ENCODE data around the gene AGO3. TPM values are rescaled to one million over a fixed set of nuclear protein-coding genes. Genes with fewer than 3 reads are reported as not detected.

The AGO3 gene
- total and polyA plus RNA-seq, 10 of the 15 experiments (the other 5 are each of a cell fraction or from before 2014, with no cell fraction given) = 3.9 to 35.2 (median 12.5) TPM

DNA sequence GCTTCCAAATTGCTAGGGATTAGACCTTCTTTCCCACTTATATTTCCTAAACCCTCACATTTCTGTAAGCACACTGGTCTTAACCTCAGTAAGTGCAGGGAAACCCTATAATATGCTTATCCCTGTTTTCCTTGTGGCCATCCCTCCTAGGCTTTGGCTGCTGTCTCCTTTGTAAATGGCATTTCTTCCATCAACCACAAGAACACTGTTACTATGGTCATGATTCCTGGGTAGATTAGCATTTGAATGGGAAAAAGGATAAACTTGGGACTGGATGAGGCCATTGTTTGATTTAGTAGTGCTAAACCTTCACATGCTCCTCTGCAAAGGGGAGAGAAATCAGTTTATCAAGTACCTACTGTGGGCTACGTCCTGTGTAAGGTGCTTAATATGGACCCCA is 16.2 kb upstream of the AGO3 start:
- no peak for TF ChIP-seq ETV6 (conservative IDR thresholded peaks at IDR 0.05 in 1 of 2, IDR thresholded peaks at IDR 0.05 in 1 of 2; ENCODE audit: borderline replicate concordance in 1 of 2, low read depth in 1 of 2)
- no peak for TF ChIP-seq ASH2L (IDR thresholded peaks at IDR 0.05; ENCODE audit: borderline replicate concordance, low read depth)
- no peak for TF ChIP-seq FOXM1 (IDR thresholded peaks at IDR 0.05; ENCODE audit: low read depth, low read length)
- no peak for TF ChIP-seq RCOR1 (conservative IDR thresholded peaks at IDR 0.05; ENCODE audit: low read depth, low read length)
- no peak for TF ChIP-seq TBL1XR1 (IDR thresholded peaks at IDR 0.05; ENCODE audit: low read depth, low read length)
- no peak for TF ChIP-seq IRF3 (IDR thresholded peaks at IDR 0.05)
- no peak for TF ChIP-seq MXI1 (IDR thresholded peaks at IDR 0.05; ENCODE audit: low read depth, low read length)
- TF ChIP-seq SREBF1 (IDR thresholded peaks at IDR 0.05; ENCODE audit: low read length) = no peak
- TF ChIP-seq, protein P1, sequence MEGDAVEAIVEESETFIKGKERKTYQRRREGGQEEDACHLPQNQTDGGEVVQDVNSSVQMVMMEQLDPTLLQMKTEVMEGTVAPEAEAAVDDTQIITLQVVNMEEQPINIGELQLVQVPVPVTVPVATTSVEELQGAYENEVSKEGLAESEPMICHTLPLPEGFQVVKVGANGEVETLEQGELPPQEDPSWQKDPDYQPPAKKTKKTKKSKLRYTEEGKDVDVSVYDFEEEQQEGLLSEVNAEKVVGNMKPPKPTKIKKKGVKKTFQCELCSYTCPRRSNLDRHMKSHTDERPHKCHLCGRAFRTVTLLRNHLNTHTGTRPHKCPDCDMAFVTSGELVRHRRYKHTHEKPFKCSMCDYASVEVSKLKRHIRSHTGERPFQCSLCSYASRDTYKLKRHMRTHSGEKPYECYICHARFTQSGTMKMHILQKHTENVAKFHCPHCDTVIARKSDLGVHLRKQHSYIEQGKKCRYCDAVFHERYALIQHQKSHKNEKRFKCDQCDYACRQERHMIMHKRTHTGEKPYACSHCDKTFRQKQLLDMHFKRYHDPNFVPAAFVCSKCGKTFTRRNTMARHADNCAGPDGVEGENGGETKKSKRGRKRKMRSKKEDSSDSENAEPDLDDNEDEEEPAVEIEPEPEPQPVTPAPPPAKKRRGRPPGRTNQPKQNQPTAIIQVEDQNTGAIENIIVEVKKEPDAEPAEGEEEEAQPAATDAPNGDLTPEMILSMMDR (IDR thresholded peaks at IDR 0.05 in 2 of 3, conservative IDR thresholded peaks at IDR 0.05 in 1 of 3; ENCODE audit: control insufficient read depth in 2 of 3, extremely low read depth in 1 of 3, insufficient read depth in 1 of 3, low read depth in 3 of 3, low read length in 3 of 3) = no peak
- TF ChIP-seq, protein P2, sequence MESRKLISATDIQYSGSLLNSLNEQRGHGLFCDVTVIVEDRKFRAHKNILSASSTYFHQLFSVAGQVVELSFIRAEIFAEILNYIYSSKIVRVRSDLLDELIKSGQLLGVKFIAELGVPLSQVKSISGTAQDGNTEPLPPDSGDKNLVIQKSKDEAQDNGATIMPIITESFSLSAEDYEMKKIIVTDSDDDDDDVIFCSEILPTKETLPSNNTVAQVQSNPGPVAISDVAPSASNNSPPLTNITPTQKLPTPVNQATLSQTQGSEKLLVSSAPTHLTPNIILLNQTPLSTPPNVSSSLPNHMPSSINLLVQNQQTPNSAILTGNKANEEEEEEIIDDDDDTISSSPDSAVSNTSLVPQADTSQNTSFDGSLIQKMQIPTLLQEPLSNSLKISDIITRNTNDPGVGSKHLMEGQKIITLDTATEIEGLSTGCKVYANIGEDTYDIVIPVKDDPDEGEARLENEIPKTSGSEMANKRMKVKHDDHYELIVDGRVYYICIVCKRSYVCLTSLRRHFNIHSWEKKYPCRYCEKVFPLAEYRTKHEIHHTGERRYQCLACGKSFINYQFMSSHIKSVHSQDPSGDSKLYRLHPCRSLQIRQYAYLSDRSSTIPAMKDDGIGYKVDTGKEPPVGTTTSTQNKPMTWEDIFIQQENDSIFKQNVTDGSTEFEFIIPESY (IDR thresholded peaks at IDR 0.05) = no peak
- no peak for TF ChIP-seq SREBF2 (IDR thresholded peaks at IDR 0.05; ENCODE audit: low read length)
- no peak for TF ChIP-seq STAT3 (IDR thresholded peaks at IDR 0.05; ENCODE audit: low read depth, low read length)
- TF ChIP-seq, protein P3, sequence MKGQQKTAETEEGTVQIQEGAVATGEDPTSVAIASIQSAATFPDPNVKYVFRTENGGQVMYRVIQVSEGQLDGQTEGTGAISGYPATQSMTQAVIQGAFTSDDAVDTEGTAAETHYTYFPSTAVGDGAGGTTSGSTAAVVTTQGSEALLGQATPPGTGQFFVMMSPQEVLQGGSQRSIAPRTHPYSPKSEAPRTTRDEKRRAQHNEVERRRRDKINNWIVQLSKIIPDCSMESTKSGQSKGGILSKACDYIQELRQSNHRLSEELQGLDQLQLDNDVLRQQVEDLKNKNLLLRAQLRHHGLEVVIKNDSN (IDR thresholded peaks at IDR 0.05; ENCODE audit: borderline replicate concordance, extremely low read length, insufficient read depth, low read depth, low read length) = no peak
- TF ChIP-seq ATF7 (IDR thresholded peaks at IDR 0.05; ENCODE audit: low read depth) = no peak
- TF ChIP-seq NKRF (conservative IDR thresholded peaks at IDR 0.05) = no peak
- no peaks in the 10 kb centered on the region for H3K79me2 ChIP-seq (ENCODE audit: control insufficient read depth, insufficient read depth, low read length)
- ATAC-seq = no peak
- H3K27ac ChIP-seq (ENCODE audit: control insufficient read depth, insufficient read depth) = no peak overlapping the region
- no TSS peak for BruUV-seq (replicated peaks)
- H3K4me3 ChIP-seq = no peak overlapping the region
- 86% methylated on average over 1 of the region's 1 CpG for WGBS (ENCODE audit: insufficient coverage, insufficient replicate concordance, low lambda C conversion rate, missing lambda C conversion rate)
- H2AFZ ChIP-seq (ENCODE audit: control insufficient read depth, low read depth, low read length) = no peak overlapping the region
- in situ Hi-C loops (cut with MboI) (no loop called here), intact Hi-C loops (cut with micrococcal nuclease; ENCODE audit: unreplicated experiment) (no loop called here)
- ChIA-PET SMC1A (ENCODE audit: uncharacterized antibody, unreplicated experiment) (interaction anchor here (0.6 to 1.0 kb wide), 3 partner anchors 18 to 29 kb away, joined by 3 to 4 read pairs (median 3); no protein-coding TSS in a partner anchor), CTCF (interaction anchor here (1.5 kb wide), 1 partner anchor 9 kb away, joined by 5 read pairs; no protein-coding TSS in a partner anchor), POLR2A (interaction anchor here (1.0 kb wide), 1 partner anchor 17 kb away, joined by 3 read pairs; the partner anchor contains the start of gene AGO3), RAD21 (ENCODE audit: unreplicated experiment) (no interaction called here)
- peaks cover 13 to 27% of the 10 kb centered on the region in 2 experiments for H3K36me3 ChIP-seq (ENCODE audit: control insufficient read depth in 2 of 2, insufficient read depth in 2 of 2, low read length in 1 of 2)
- no peaks in the 10 kb centered on the region for H4K20me1 ChIP-seq (ENCODE audit: control insufficient read depth, insufficient read depth)
- no peak overlapping the region for H3K9ac ChIP-seq (ENCODE audit: control insufficient read depth, insufficient read depth, low read length)
- FAIRE-seq = no peak
- no peaks in the 10 kb centered on the region for H3K4me1 ChIP-seq (ENCODE audit: control insufficient read depth, insufficient read depth, low read length)
- H3K9me3 ChIP-seq (replicated peaks; ENCODE audit: control insufficient read depth, insufficient read depth, low read length) = no peaks in the 10 kb centered on the region
- H3K4me2 ChIP-seq (ENCODE audit: control insufficient read depth, insufficient read depth) = no peak overlapping the region
- no peak for DNase-seq (ENCODE audit: low read depth, low spot score)
- no peaks in the 10 kb centered on the region for H3K27me3 ChIP-seq (replicated peaks in 1 of 2; ENCODE audit: control insufficient read depth in 2 of 2, insufficient read depth in 2 of 2, low read length in 1 of 2)
